Right atrium auricular region (tissue), 2 donors: Measurements from ENCODE around the gene SESN1. TPM values are rescaled to one million over a fixed set of nuclear protein-coding genes. Genes with fewer than 3 reads are reported as not detected.
A peak's percentile ranks its signal among the peaks of the same experiment; 100 is the strongest.

Experiments
- DNase-seq: peaks from one replicate; pipeline ENCODE4 v3.0.0-alpha.2; 2019; ENCODE audit warnings: low spot score
- H3K27ac ChIP-seq, 2 donors: fragments of 200-600 bp; sonication (generic); 1 replicate in 1 of 2; 2 replicates in 1 of 2; pipeline ENCODE4 v1.5.1; 2016 to 2019
- H3K27me3 ChIP-seq, 2 donors: fragments of 200-600 bp; sonication (generic); one replicate each; pipeline versions ENCODE4 v1.5.1 to v1.6.0; 2017 to 2019
- H3K36me3 ChIP-seq: fragments of 200-600 bp; sonication (generic); one replicate; pipeline ENCODE4 v1.5.1; 2016
- H3K4me1 ChIP-seq, 2 donors: fragments of 200-600 bp; sonication (generic); one replicate each; pipeline versions ENCODE4 v1.5.1 to v1.6.0; 2017 to 2019
- H3K4me3 ChIP-seq, 2 donors: fragments of 200-600 bp; sonication (generic); 1 replicate in 1 of 2; 2 replicates in 1 of 2; pipeline ENCODE4 v1.5.1; 2017 to 2019; ENCODE audit warnings: mild to moderate bottlenecking in 1 of 2, moderate library complexity in 1 of 2
- H3K9me3 ChIP-seq, 2 donors: fragments of 200-600 bp; sonication (generic); one replicate each; pipeline ENCODE4 v1.5.1; 2019
- total RNA-seq, 2 donors: library from RNA; depleted of rRNA; stranded (reverse); fragments of >200 nt; gene quantifications; one replicate each; pipeline ENCODE4 v1.1.0, GENCODE V29; 2016
- TF ChIP-seq, protein P1 (sequence below), 2 donors: fragments of 200-600 bp; sonication (generic); IDR thresholded peaks; one replicate each; pipeline ENCODE4 v1.5.1; 2019; ENCODE audit warnings: antibody characterized with exemption in 2 of 2

The SESN1 gene
- total RNA-seq, 2 donors from 2014 or later: 35.1 to 55.7 TPM

DNA sequence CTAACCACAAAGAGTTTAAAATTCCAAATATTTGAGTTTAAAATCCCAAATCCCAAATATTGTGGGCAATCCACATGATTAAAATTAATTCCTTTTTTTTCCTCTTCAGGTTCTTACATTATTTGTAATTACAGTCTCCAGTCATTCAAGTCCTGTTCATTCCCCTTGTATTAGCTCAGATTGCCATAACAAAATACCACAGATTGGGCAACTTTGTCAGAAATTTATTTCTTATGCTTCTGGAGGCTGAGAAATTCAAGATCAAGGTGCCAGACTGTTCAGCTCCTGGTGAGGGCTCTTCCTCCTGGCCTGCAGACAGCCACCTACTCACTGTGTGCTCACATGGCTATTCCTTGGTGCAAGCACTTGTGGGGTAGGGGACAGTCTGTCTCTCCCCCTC lies 141.0 kb downstream of the SESN1 start:
- H3K27ac ChIP-seq: no peak overlapping the region
- no peaks in the 10 kb centered on the region for H3K36me3 ChIP-seq
- TF ChIP-seq, protein P1, sequence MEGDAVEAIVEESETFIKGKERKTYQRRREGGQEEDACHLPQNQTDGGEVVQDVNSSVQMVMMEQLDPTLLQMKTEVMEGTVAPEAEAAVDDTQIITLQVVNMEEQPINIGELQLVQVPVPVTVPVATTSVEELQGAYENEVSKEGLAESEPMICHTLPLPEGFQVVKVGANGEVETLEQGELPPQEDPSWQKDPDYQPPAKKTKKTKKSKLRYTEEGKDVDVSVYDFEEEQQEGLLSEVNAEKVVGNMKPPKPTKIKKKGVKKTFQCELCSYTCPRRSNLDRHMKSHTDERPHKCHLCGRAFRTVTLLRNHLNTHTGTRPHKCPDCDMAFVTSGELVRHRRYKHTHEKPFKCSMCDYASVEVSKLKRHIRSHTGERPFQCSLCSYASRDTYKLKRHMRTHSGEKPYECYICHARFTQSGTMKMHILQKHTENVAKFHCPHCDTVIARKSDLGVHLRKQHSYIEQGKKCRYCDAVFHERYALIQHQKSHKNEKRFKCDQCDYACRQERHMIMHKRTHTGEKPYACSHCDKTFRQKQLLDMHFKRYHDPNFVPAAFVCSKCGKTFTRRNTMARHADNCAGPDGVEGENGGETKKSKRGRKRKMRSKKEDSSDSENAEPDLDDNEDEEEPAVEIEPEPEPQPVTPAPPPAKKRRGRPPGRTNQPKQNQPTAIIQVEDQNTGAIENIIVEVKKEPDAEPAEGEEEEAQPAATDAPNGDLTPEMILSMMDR (IDR thresholded peaks at IDR 0.05): no peak
- H3K4me1 ChIP-seq: peaks cover 0 to 19% of the 10 kb centered on the region in 2 donors
- H3K27me3 ChIP-seq: no peaks in the 10 kb centered on the region
- no peak overlapping the region for H3K4me3 ChIP-seq
- H3K9me3 ChIP-seq: no peaks in the 10 kb centered on the region
- DNase-seq: no peak

GRCh38 chr6:108952776-108953486 lies 141.7 kb downstream of the SESN1 start:
- no peaks in the 10 kb centered on the region for H3K9me3 ChIP-seq
- TF ChIP-seq, protein P1 (IDR thresholded peaks at IDR 0.05): no peak
- no peaks in the 10 kb centered on the region for H3K27me3 ChIP-seq
- no peaks in the 10 kb centered on the region for H3K36me3 ChIP-seq
- peak overlapping the region in 1 of 2 donors; percentile 40 for H3K27ac ChIP-seq
- DNase-seq: no peak
- peaks cover 0 to 26% of the 10 kb centered on the region in 2 donors for H3K4me1 ChIP-seq
- no peak overlapping the region for H3K4me3 ChIP-seq

DNA sequence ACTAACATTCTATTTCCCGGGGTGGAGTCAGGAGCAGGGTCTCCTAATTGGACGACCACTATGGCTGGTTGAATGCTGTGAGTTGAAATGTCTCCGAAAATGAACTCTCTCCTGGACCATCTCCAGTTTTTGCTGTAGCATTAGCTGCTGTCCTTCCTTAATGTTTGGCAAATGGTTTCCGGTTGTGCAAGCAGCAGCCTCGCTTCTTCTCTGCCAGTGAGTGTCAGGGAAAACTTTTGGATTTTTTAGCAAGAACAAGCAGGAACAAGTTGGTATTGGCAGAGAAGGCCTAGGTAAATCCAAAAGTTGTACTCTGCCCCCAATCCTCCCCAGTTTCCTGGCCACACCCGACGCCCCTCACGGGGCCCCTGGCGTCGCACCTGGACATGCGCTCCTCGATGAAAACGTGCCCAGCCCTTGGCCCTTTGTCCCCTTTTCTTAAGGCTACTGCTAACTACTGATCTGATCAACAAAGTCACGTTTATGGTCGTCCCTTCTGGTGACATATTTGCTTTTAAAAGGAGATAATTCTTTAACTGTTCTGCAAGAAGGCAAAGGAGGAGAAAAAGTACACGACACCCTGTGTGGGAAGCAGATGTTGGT lies 143.2 kb downstream of the SESN1 start:
- Histone ChIP-seq H3K4me3 (no peak overlapping the region), H3K27ac (peak overlapping the region in 1 of 2 donors; percentile 34), H3K9me3 (no peaks in the 10 kb centered on the region), H3K27me3 (no peaks in the 10 kb centered on the region), H3K36me3 (no peaks in the 10 kb centered on the region), H3K4me1 (peaks cover 0 to 41% of the 10 kb centered on the region in 2 donors)
- DNase-seq: no peak
- TF ChIP-seq, protein P1 (IDR thresholded peaks at IDR 0.05): no peak

DNA sequence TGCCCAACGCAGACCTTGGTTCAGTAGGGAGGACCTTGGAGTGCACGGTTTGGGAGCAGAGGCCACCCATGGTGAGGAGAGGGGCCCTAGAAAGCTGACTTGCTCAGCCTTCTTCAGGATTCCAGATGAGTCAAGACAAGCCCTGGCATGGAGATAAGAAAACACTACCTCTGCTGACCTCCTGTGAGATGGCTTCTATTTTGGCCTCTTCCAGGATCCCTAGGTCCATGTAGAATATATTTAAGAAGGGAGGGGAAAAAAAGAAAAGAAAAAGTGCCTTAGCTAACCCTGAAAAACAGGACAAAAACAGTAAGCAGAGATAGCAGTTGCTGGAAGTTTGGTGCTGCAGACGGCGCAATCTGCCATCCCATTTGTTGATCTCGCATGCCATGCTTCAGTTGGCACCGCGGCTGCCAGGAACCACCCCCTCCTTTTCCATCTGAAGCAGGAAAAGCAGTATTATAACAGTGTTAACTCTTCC lies 146.4 kb downstream of the SESN1 start:
- no peak for DNase-seq
- TF ChIP-seq, protein P1 (IDR thresholded peaks at IDR 0.05): no peak
- Histone ChIP-seq H3K27ac (peak overlapping the region; percentile 85 to 96), H3K4me3 (no peak overlapping the region), H3K4me1 (peaks cover 0 to 70% of the 10 kb centered on the region in 2 donors), H3K9me3 (no peaks in the 10 kb centered on the region), H3K36me3 (no peaks in the 10 kb centered on the region), H3K27me3 (no peaks in the 10 kb centered on the region)

DNA sequence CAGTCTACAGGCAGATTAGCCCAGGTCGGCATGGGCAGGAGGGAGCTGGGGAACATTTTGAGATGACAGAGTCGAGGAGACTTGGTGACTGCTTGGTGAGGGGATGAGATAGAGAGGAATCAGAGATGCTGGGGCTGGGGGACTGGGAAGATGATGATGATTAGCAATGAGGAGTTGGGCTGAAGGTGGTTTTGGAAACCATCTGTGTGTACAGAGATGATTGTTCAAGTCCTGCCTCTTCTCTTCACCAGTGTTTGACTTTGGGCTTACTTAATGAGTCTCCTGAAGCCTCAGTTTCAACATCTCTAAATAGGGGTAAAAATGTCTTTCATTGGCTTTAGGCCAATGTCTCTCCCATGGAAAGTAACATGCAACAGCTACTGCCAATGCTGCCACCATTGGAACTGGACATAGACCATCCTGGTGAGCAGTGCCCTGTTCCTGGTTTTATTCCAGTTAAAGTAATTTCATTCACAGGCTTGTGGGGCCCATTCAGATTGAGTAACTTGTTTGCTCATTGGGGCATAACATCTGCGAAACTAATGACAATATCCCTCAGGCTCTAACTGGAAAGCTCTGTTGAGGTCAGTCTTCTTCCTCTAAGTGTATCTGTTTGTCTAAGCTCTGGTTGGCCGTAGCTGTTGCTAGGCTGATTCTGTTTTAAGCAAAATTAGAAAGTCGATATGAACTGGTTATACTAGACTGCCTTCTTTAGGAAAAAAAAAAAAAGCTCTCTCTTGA lies 147.4 kb downstream of the SESN1 start:
- H3K27me3 ChIP-seq: no peaks in the 10 kb centered on the region
- no peaks in the 10 kb centered on the region for H3K9me3 ChIP-seq
- TF ChIP-seq, protein P1 (IDR thresholded peaks at IDR 0.05): no peak
- no peak overlapping the region for H3K4me3 ChIP-seq
- H3K4me1 ChIP-seq: peaks cover 0 to 74% of the 10 kb centered on the region in 2 donors
- no peak for DNase-seq
- peak overlapping the region; percentile 85 to 96 for H3K27ac ChIP-seq
- H3K36me3 ChIP-seq: no peaks in the 10 kb centered on the region
